HFF-Myc (cell line): ENCODE data around the gene EML1.

Experiments
- DNase-seq: peaks from one replicate; pipeline ENCODE4 v3.0.0-alpha.2; 2011; ENCODE audit warnings: low read depth; ENCODE audit errors: extremely low read depth
- H3K4me3 ChIP-seq: replicated peaks from 2 replicates; pipeline ENCODE4 v1.5.1; 2011; ENCODE audit warnings: low read depth, mild to moderate bottlenecking, control low read depth, low read length
- TF ChIP-seq, protein P1 (sequence below): IDR thresholded peaks from 2 replicates; pipeline ENCODE4 v1.5.1; 2012; ENCODE audit warnings: mild to moderate bottlenecking, low read depth, low read length, control low read depth; ENCODE audit errors: missing control alignments

The EML1 gene

DNA sequence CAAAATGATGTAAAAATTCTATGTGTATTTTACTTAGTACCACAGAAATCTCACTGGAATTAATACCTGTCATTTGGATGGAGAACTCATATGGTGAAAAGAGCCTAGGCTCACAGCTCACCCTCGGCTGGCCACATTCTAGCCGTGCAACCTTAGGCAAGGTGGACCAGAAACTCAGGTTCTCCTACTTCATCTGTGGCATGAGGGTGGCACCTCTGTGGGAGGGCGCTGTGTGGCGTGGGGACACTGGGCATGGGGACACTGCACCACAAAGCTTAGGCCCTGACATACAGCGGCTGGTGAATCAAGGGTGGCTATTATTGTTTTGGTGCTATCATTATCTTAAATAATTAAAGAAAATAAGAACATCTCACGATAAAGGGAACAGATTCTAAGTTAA is 47.1 kb downstream of the EML1 start:
- no peak overlapping the region for H3K4me3 ChIP-seq
- DNase-seq: no peak
- TF ChIP-seq, protein P1, sequence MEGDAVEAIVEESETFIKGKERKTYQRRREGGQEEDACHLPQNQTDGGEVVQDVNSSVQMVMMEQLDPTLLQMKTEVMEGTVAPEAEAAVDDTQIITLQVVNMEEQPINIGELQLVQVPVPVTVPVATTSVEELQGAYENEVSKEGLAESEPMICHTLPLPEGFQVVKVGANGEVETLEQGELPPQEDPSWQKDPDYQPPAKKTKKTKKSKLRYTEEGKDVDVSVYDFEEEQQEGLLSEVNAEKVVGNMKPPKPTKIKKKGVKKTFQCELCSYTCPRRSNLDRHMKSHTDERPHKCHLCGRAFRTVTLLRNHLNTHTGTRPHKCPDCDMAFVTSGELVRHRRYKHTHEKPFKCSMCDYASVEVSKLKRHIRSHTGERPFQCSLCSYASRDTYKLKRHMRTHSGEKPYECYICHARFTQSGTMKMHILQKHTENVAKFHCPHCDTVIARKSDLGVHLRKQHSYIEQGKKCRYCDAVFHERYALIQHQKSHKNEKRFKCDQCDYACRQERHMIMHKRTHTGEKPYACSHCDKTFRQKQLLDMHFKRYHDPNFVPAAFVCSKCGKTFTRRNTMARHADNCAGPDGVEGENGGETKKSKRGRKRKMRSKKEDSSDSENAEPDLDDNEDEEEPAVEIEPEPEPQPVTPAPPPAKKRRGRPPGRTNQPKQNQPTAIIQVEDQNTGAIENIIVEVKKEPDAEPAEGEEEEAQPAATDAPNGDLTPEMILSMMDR: no peak

DNA sequence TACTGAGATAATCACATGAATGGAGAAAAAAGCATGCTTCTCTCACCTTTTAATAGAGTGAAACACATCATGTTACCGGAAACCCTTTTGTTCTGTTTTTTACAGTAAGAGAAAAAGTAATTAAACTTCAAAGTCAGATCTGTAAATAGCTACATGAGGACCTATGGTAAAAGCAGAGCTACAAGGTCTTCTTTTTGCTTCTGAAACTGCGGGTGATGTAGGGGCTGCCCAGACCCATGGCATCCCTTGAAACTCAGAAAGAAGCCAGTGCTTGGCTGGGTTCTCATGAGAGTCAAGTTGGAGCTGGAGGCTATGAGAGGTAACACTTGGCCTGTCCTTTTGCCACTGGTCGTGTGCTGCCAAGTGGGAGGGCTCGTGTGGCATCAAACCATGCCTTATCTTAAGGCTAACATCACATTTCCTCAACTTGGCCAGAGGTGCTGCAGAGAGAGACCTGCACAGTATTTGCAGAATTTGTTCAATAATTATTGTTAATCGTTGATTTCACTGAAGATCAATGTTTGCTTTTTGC is 47.6 kb downstream of the EML1 start:
- DNase-seq: no peak
- TF ChIP-seq, protein P1: no peak
- no peak overlapping the region for H3K4me3 ChIP-seq

DNA sequence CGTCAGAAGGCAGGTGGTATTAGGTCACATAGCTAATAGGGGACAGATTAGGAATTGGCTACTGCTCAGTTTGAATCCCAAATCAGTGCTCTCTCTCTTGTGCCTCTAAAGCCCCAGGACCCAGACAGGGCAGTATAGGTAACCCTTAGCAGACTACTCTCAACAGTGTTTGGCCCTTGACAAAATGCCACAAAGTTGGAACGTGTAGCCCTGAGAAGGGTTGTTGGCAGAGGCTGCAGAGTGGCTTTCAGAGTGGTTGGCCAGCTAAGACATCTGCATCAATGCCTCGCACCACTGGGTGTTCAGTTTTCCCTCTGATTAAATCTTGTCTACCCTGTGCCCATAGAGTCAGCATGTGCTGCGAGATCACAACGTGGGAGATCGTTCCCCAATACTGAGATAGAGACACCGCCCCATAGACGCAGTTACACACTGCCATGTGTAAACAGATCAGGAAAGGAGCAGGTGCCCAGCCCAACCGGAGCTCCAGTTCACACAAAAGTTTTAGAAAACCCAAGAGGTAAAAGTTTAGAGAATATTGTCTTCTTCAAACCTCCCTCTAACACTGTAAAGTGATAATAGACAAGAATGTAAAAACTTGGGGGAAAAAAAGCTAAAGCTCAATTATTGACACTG is 48.3 kb downstream of the EML1 start:
- TF ChIP-seq, protein P1: no peak

DNA sequence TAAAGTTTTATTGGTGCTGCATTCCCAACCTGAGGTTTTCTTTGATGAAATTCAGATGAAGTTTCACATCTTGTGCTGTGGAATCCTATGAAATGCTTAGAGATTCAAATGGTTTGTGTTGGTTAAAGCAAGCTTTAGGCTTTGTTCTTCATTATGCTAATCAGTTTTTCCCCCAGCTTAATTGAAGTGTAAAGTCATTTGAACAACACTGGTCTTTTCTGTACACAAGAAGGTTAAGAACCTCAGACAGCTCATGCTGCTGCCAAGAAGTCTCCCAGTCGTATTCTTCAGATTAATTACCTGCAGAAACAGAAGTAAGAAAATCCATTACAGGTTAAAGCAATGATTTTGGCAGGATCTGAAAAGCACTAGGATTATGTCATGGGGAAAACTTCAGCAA is 48.9 kb downstream of the EML1 start:
- TF ChIP-seq, protein P1: no peak
- H3K4me3 ChIP-seq: no peak overlapping the region

More for the DNA sequence above, 48.3 kb downstream of the EML1 start:
- H3K4me3 ChIP-seq: no peak overlapping the region
- DNase-seq: no peak

DNA sequence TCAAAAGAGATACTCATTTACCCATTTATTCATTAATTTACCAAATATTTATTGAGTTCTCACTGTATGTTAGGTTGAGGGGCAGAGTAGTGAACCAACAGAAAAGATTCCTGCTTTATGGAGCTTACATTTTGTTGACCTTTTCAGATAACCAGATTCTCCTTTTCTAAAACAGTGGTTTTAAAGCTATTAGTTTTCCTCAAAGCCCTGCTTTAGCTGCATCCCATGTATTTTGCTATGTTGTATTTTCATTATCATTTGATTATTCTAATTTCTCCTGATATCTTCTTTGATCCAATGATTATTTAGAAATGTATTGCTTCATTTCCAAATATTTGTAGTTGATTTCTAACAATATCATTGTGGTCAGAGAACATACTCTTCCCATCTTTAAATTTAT is 53.6 kb downstream of the EML1 start:
- DNase-seq: no peak
- H3K4me3 ChIP-seq: no peak overlapping the region
- TF ChIP-seq, protein P1: no peak

More for the DNA sequence above, 48.9 kb downstream of the EML1 start:
- no peak for DNase-seq

DNA sequence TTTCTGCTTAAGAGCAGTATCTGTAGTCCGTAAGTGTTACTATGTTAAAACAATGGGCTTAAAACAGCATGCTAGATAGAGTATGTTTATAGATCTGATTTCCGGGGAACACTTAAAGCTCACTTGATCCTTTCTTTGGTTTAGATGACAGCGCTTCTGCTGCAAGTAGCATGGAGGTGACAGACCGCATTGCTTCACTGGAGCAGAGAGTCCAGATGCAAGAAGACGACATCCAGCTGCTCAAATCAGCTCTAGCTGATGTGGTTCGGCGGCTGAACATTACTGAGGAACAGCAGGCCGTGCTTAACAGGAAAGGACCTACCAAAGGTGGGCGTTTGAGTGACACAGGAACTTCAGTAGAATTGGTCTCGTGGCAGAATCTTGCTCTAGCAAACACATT is 57.5 kb downstream of the EML1 start:
- no peak for DNase-seq
- TF ChIP-seq, protein P1: no peak

DNA sequence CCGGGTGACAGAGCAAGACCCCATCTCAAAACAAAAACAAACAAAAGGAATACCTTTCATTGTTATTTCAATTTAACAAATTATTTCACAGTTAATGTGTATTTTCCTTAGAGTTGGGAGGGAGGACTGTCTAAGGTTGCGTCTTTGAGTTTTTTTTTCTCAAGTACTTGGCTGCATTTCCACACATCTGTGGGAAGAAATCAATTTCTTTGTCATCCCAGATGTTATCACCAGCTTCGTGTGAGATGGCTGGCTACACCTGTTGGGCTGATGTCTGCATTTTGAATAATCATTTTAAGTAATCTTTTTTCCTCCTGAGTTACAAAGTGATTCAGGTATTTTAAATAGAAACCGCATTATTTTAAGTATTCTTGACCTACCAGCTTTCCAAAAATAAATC is 59.4 kb downstream of the EML1 start:
- no peak overlapping the region for H3K4me3 ChIP-seq
- TF ChIP-seq, protein P1: no peak
- DNase-seq: no peak

More for the DNA sequence above, 57.5 kb downstream of the EML1 start:
- no peak overlapping the region for H3K4me3 ChIP-seq
